Small intestine (tissue), 7 donors: ENCODE measurements around the gene TIAM1. TPM values are rescaled to one million over a fixed set of nuclear protein-coding genes. Genes with fewer than 3 reads are reported as not detected.
A peak's percentile ranks its signal among the peaks of the same experiment; 100 is the strongest.

Experiments used
- DNase-seq, 2 donors: peaks; one replicate each; pipeline versions ENCODE4 v3.0.0 to v3.0.0-alpha.2; 2013
- FAIRE-seq: peaks from 2 replicates; lab custom pipeline; 2012; peaks lifted over from hg19 to GRCh38; lab: Jason Lieb, UNC
- H3K27ac ChIP-seq, 3 donors: one replicate each; pipeline ENCODE4 v1.5.1; 2013; ENCODE audit warnings: low read length in 2 of 3, mild to moderate bottlenecking in 2 of 3, control low read depth in 1 of 3, inconsistent platforms in 1 of 3, low read depth in 1 of 3, moderate library complexity in 1 of 3
- H3K27me3 ChIP-seq, 3 donors: one replicate each; pipeline ENCODE4 v1.6.1; 2013; ENCODE audit warnings: low read length in 3 of 3, inconsistent platforms in 1 of 3; ENCODE audit not compliant: control insufficient read depth in 3 of 3, insufficient read depth in 3 of 3
- H3K36me3 ChIP-seq, 3 donors: one replicate each; pipeline ENCODE4 v1.6.1; 2013; ENCODE audit warnings: low read length in 3 of 3, inconsistent platforms in 1 of 3, low read depth in 1 of 3, mild to moderate bottlenecking in 1 of 3, moderate library complexity in 1 of 3; ENCODE audit not compliant: control insufficient read depth in 3 of 3, insufficient read depth in 2 of 3
- H3K4me1 ChIP-seq, 3 donors: one replicate each; pipeline ENCODE4 v1.6.1; 2013; ENCODE audit warnings: low read length in 2 of 3, inconsistent platforms in 1 of 3, low read depth in 1 of 3, mild to moderate bottlenecking in 1 of 3, moderate library complexity in 1 of 3; ENCODE audit not compliant: control insufficient read depth in 3 of 3, insufficient read depth in 2 of 3
- H3K4me3 ChIP-seq, 3 donors: one replicate each; pipeline ENCODE4 v1.5.1; 2013; ENCODE audit warnings: low read length in 3 of 3, control low read depth in 1 of 3, inconsistent platforms in 1 of 3, low read depth in 1 of 3, mild to moderate bottlenecking in 1 of 3, moderate library complexity in 1 of 3
- H3K9me3 ChIP-seq, 2 donors: one replicate each; pipeline ENCODE4 v1.6.1; 2013; ENCODE audit warnings: low read depth in 1 of 2, low read length in 1 of 2; ENCODE audit not compliant: control insufficient read depth in 2 of 2, insufficient read depth in 1 of 2
- WGBS, 3 donors: extraction: QIAGEN DNeasy Blood & Tissue Kit; methylation state at CpG; one replicate each; pipeline ENCODE4 v1.1.7; 2013; 5-methylcytosine and 5-hydroxymethylcytosine counted together
- polyA plus RNA-seq, 4 donors: library from polyadenylated mRNA; stranded (reverse) in 3 of 4; unstranded in 1 of 4; fragments of 200-250 nt in 3 of 4; fragments of 120-200 nt in 1 of 4; gene quantifications; one replicate each; pipeline versions ENCODE4 v1.2.1 to v1.2.3, GENCODE V29; 2013
- donor health status: healthy with polysubstance abuse.
- donor health status: control.
- donor health status: control.
- donor health status: Bipolar disorder and iron deficiency.
- donor health status: healthy.

Gene TIAM1
- polyA plus RNA-seq, 4 donors: 0.45 to 4.1 (median 2.4) TPM

GRCh38 chr21:31294691-31295090 lies 49.4 kb downstream of the TIAM1 start:
- H3K36me3 ChIP-seq: no peaks in the 10 kb centered on the region
- WGBS, 3 donors: 96 to 99% (median 97%) methylated on average over 11 of the region's 11 CpGs
- no peaks in the 10 kb centered on the region for H3K9me3 ChIP-seq
- DNase-seq (no peak), FAIRE-seq (no peak)
- peaks cover 0 to 16% (median 0%) of the 10 kb centered on the region in 3 donors for H3K4me1 ChIP-seq
- no peak overlapping the region for H3K4me3 ChIP-seq
- H3K27me3 ChIP-seq: no peaks in the 10 kb centered on the region
- H3K27ac ChIP-seq: no peak overlapping the region

DNA sequence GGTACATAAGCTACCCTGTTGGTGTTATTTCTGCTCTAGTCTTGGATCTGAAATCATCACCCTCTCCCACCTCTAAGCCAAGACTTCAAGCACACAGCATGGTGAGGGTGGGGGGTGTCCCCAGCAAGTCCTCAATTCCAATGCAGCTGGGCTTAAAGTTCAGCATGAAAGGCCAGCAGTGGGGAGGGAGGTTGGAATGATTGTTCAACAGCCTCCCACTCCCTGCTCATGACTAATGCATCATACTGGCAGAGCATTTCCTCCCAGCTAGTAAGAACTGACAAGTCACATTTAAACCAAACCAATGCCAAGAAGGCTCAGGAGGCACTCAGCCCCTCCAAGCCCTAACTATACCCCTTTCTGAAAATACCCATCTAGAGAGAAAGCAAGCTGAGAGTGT lies 50.1 kb downstream of the TIAM1 start:
- Histone ChIP-seq H3K9me3 (no peaks in the 10 kb centered on the region), H3K27ac (no peak overlapping the region), H3K27me3 (no peaks in the 10 kb centered on the region), H3K36me3 (no peaks in the 10 kb centered on the region), H3K4me3 (no peak overlapping the region), H3K4me1 (peaks cover 0 to 14% (median 0%) of the 10 kb centered on the region in 3 donors)
- FAIRE-seq: no peak
- DNase-seq: peak in 1 of 2 donors; percentile 17

DNA sequence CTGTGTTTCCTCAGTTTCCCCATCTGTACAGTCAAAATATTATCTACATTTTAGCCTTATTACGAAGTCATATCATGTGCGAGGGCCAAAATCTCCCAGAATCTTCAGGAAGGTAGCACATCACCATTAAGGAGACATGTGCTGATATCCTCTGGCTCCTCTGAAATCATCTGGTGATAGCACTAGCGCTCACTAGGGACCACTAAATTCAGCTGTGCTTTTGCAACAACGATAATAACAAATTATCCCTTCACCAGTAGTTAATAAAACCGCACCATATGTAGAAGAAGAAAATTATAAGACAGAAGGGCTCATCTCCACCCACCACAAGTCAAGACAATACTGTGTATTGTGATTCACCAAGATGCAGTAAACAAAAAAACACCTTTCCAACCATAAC lies 53.3 kb downstream of the TIAM1 start:
- no peaks in the 10 kb centered on the region for H3K4me1 ChIP-seq
- H3K9me3 ChIP-seq: peaks cover 0 to 3% of the 10 kb centered on the region in 2 donors
- no peaks in the 10 kb centered on the region for H3K27me3 ChIP-seq
- FAIRE-seq: no peak
- H3K27ac ChIP-seq: no peak overlapping the region
- no peak overlapping the region for H3K4me3 ChIP-seq
- 95 to 97% (median 95%) methylated on average over 5 of the region's 5 CpGs for WGBS, 3 donors
- DNase-seq: no peak
- no peaks in the 10 kb centered on the region for H3K36me3 ChIP-seq

- peaks cover 0 to 3% of the 10 kb centered on the region in 2 donors for H3K9me3 ChIP-seq
- H3K27me3 ChIP-seq: no peaks in the 10 kb centered on the region
- no peak for FAIRE-seq
- H3K36me3 ChIP-seq: no peaks in the 10 kb centered on the region
- H3K4me3 ChIP-seq: no peak overlapping the region
- WGBS, 3 donors: 70 to 76% (median 72%) methylated on average over 4 of the region's 4 CpGs
- no peaks in the 10 kb centered on the region for H3K4me1 ChIP-seq
- no peak for DNase-seq
- no peak overlapping the region for H3K27ac ChIP-seq
These were observed 54.4 kb downstream of the TIAM1 start for GRCh38 chr21:31289702-31290101.

DNA sequence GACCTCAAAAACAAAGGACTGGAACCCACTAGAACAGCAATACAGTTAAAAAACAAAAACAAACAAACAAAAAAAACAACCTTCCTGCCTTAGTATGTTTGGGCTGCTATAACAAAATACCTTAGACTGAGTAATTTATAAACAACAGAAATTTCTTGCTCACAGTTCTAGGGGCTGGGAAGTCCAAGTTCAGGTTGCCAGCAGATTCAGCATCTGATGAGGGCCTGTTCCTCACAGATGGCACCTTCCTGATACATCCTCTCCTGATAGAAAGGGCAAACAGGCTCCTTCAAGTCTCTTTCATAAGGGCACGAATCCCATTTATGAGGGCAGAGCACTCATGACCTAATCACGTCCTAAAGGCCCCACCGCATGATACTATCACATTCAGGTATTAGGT lies 55.9 kb downstream of the TIAM1 start:
- FAIRE-seq (no peak), DNase-seq (no peak)
- H3K27me3 ChIP-seq: no peaks in the 10 kb centered on the region
- peaks cover 0 to 3% of the 10 kb centered on the region in 2 donors for H3K9me3 ChIP-seq
- H3K27ac ChIP-seq: no peak overlapping the region
- H3K4me3 ChIP-seq: no peak overlapping the region
- no peaks in the 10 kb centered on the region for H3K36me3 ChIP-seq
- no peaks in the 10 kb centered on the region for H3K4me1 ChIP-seq
- WGBS, 3 donors: 79 to 94% (median 86%) methylated on average over 3 of the region's 3 CpGs

DNA sequence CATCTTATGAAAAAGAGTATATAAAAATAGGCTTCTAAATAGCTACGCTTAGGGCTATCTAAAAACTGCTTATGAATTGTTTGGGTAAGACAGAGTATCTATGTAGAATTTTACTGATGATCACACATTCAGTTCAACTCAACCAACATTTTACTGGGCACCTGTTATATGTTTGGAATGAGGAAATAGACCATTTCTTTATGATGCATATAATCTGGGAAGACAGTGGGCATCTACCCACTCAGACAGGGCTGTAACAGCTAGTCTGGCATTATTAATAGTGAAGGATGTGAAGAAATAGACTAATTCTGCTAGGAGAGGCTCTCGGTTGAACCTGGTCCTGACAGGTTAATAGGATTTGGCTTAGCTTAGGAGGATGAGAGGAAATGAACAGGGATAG lies 56.9 kb downstream of the TIAM1 start:
- H3K4me1 ChIP-seq: no peaks in the 10 kb centered on the region
- FAIRE-seq: no peak
- H3K36me3 ChIP-seq: no peaks in the 10 kb centered on the region

GRCh38 chr21:31286621-31287020 lies 57.4 kb downstream of the TIAM1 start:
- H3K27me3 ChIP-seq: no peaks in the 10 kb centered on the region
- FAIRE-seq: no peak
- WGBS, 3 donors: 88 to 90% (median 89%) methylated on average over 1 of the region's 1 CpG
- H3K4me1 ChIP-seq: no peaks in the 10 kb centered on the region
- H3K36me3 ChIP-seq: no peaks in the 10 kb centered on the region
- H3K9me3 ChIP-seq: peaks cover 0 to 3% of the 10 kb centered on the region in 2 donors
- H3K4me3 ChIP-seq: no peak overlapping the region
- DNase-seq: no peak
- H3K27ac ChIP-seq: no peak overlapping the region

More for the DNA sequence above, 56.9 kb downstream of the TIAM1 start:
- WGBS, 3 donors: 90 to 93% (median 93%) methylated on average over 2 of the region's 2 CpGs
- Histone ChIP-seq H3K27me3 (no peaks in the 10 kb centered on the region), H3K27ac (no peak overlapping the region), H3K4me3 (no peak overlapping the region), H3K9me3 (peaks cover 0 to 3% of the 10 kb centered on the region in 2 donors)
- DNase-seq: no peak

- no peak overlapping the region for H3K4me3 ChIP-seq
- WGBS, 3 donors: 76 to 90% (median 76%) methylated on average over 5 of the region's 5 CpGs
- H3K36me3 ChIP-seq: no peaks in the 10 kb centered on the region
- no peak for DNase-seq
- no peak overlapping the region for H3K27ac ChIP-seq
- FAIRE-seq: no peak
- H3K9me3 ChIP-seq: peaks cover 0 to 3% of the 10 kb centered on the region in 2 donors
- H3K27me3 ChIP-seq: no peaks in the 10 kb centered on the region
- no peaks in the 10 kb centered on the region for H3K4me1 ChIP-seq
These were observed 59.2 kb downstream of the TIAM1 start for GRCh38 chr21:31284797-31285397.

DNA sequence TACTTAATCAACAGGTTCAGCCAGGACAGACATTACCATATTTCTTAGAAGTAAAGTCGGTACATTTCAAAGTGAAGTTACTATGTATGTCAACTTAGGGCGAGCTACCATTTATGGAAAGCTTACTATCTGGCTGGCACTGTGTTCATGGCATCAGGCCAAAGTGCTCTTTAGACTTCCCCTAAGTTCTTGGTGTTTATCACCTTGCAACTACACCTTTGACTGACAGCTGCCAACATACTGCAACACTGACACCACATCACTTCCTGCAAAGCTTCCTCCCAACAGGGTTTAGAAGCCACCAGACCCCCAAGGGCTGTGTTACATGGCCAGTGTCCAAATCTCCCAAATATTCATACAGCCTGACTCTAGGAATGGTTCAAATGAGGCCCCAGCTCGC lies 61.0 kb downstream of the TIAM1 start:
- H3K9me3 ChIP-seq: no peaks in the 10 kb centered on the region

More for the DNA sequence above, 61.0 kb downstream of the TIAM1 start:
- Histone ChIP-seq H3K4me1 (no peaks in the 10 kb centered on the region), H3K27ac (no peak overlapping the region), H3K4me3 (no peak overlapping the region), H3K27me3 (no peaks in the 10 kb centered on the region), H3K36me3 (no peaks in the 10 kb centered on the region)
- peak; percentile 6 to 50 for DNase-seq
- 21 to 55% (median 23%) methylated on average over 3 of the region's 3 CpGs for whole genome bisulfite sequencing, 3 donors
- FAIRE-seq: no peak
